ENCODE measurements around the gene RFX4. TPM values are rescaled to one million over a fixed set of nuclear protein-coding genes. Genes with fewer than 3 reads are reported as not detected.

The RFX4 gene
- total RNA-seq, 1 experiment from 2014 or later, result not detected

DNA sequence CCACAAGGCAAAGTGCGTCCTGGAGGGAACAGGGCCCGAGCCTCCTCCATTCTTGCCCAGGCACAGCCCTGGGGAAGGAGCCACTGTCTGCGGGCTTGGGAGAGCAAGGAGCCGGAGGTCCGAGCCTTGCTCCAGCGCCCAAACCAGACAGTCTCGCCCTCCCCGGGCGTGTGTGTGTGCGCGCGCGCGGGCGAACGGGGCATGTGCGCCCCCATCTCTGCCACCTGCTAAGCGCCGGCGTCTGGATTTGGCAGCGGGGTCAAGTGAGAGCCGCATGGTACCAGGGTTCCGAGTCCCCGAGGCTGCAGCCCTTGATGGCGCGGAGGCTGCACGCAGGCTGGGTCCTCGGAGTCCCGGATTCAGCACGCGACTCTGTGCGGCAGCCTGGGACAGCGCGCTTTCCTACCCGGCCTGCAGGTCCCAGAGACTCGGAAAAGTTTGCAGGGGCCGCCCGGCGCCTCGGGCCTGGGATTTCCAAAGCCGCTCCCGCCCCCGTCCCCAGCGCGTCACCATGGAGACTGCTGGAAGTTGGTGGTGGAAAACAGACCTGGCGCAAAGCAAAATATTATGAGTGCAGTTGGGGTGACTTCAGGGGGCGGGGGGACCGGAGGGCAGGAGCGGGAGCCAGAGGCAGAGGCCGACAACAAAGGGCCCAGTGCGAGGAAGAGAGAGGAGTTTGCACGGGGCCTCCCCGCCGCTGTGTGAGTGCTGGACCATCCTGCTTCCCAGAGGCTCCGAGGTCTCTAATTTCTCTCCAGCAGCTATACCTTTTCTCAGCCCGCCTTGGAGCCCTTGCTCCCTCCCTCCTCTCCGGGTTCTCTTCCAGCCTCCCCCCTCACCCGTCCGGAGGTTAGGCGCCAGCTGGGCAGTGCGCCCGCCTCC lies 4.2 kb downstream of the RFX4 start:
- Histone ChIP-seq H3K4me3 (replicated peaks in 1 of 2; ENCODE audit: low read depth in 1 of 2, low read length in 2 of 2) (no peak overlapping the region), H3K79me2 (ENCODE audit: insufficient read depth, low read length) (no peaks in the 10 kb centered on the region), H3K9me3 (ENCODE audit: control insufficient read depth in 1 of 2, insufficient read depth in 1 of 2, low read depth in 1 of 2, low read length in 2 of 2) (no peaks in the 10 kb centered on the region), H3K27me3 (ENCODE audit: insufficient read depth, low read length) (peaks cover 16% of the 10 kb centered on the region; the same call in 1 of the 2 replicates), H4K20me1 (ENCODE audit: insufficient read depth) (no peaks in the 10 kb centered on the region), H3K36me3 (ENCODE audit: control insufficient read depth in 1 of 2, insufficient read depth in 2 of 2, low read length in 2 of 2) (no peaks in the 10 kb centered on the region), H2AFZ (ENCODE audit: low read depth, low read length, poor library complexity, severe bottlenecking) (no peak overlapping the region), H3K27ac (ENCODE audit: low read depth, low read length) (no peak overlapping the region), H3K4me2 (ENCODE audit: low read length) (no peak overlapping the region), H3K9ac (ENCODE audit: low read length) (no peak overlapping the region), H3K4me1 (ENCODE audit: control insufficient read depth in 1 of 2, insufficient read depth in 2 of 2, low read length in 2 of 2) (no peaks in the 10 kb centered on the region), H3K9me2 (ENCODE audit: insufficient read depth) (no peaks in the 10 kb centered on the region)
- CTCF ChIA-PET, result no interaction called here
- no peak for DNase-seq (ENCODE audit: low read depth, low spot score)
- TF ChIP-seq EZH2 (IDR thresholded peaks at IDR 0.05), result no peak
- TF ChIP-seq, protein P1, sequence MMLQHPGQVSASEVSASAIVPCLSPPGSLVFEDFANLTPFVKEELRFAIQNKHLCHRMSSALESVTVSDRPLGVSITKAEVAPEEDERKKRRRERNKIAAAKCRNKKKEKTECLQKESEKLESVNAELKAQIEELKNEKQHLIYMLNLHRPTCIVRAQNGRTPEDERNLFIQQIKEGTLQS (IDR thresholded peaks at IDR 0.05), result no peak
- TF ChIP-seq YY1 (IDR thresholded peaks at IDR 0.05; ENCODE audit: extremely low read depth, insufficient replicate concordance, low read depth, low read length), result no peak
- no peak for TF ChIP-seq ZFX (IDR thresholded peaks at IDR 0.05)
- no peak for TF ChIP-seq EGR1 (IDR thresholded peaks at IDR 0.05; ENCODE audit: low read depth)
- no peak for TF ChIP-seq TCF7L2 (IDR thresholded peaks at IDR 0.05; ENCODE audit: borderline replicate concordance, extremely low read depth, insufficient read depth, insufficient read length)
- POLR2A ChIA-PET, result no interaction called here
- RAD21 ChIA-PET (ENCODE audit: low non-redundant PET in 1 of 2, low total read pairs in 2 of 2, uncharacterized antibody in 2 of 2, unreplicated experiment in 2 of 2), result no interaction called here
- intact Hi-C loops (cut with micrococcal nuclease), result no loop called here
- no peak for ATAC-seq
- no TSS peak for BruUV-seq (replicated peaks)

DNA sequence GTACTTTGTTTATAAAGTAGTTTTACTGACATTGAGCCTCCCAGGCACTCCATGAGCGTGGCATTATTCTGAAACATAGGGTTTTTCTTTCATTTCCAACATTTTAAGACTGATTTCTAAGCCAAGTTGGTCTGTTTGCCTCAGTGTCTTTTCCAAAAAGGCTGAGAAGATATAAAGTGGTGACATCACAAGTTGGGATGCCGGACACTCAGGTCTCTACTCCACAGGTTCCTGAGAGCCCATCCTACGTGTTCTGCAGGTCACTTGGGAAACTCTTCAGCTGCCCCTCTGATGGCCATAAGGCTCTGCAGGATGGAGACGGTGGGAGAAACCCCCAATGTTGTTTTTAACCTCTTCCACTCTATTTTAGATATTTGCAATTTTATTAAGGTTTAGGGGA lies 6.0 kb downstream of the RFX4 start:
- DNase-seq (ENCODE audit: low read depth, low spot score), result no peak
- H3K9me2 ChIP-seq (ENCODE audit: insufficient read depth), result no peaks in the 10 kb centered on the region
- H2AFZ ChIP-seq (ENCODE audit: low read depth, low read length, poor library complexity, severe bottlenecking), result no peak overlapping the region
- no peaks in the 10 kb centered on the region for H4K20me1 ChIP-seq (ENCODE audit: insufficient read depth)
- ChIA-PET POLR2A (no interaction called here), CTCF (no interaction called here), RAD21 (ENCODE audit: low non-redundant PET in 1 of 2, low total read pairs in 2 of 2, uncharacterized antibody in 2 of 2, unreplicated experiment in 2 of 2) (no interaction called here)
- intact Hi-C loops (cut with micrococcal nuclease), result no loop called here
- BruUV-seq (replicated peaks), result no TSS peak
- no peaks in the 10 kb centered on the region for H3K36me3 ChIP-seq (ENCODE audit: control insufficient read depth in 1 of 2, insufficient read depth in 2 of 2, low read length in 2 of 2)
- H3K79me2 ChIP-seq (ENCODE audit: insufficient read depth, low read length), result no peaks in the 10 kb centered on the region
- peaks cover 16% of the 10 kb centered on the region; the same call in 1 of the 2 replicates for H3K27me3 ChIP-seq (ENCODE audit: insufficient read depth, low read length)
- no peak overlapping the region for H3K4me3 ChIP-seq (replicated peaks in 1 of 2; ENCODE audit: low read depth in 1 of 2, low read length in 2 of 2)
- no peak overlapping the region for H3K4me2 ChIP-seq (ENCODE audit: low read length)
- no peak overlapping the region for H3K9ac ChIP-seq (ENCODE audit: low read length)
- no peak for ATAC-seq
- H3K27ac ChIP-seq (ENCODE audit: low read depth, low read length), result no peak overlapping the region
- no peaks in the 10 kb centered on the region for H3K9me3 ChIP-seq (ENCODE audit: control insufficient read depth in 1 of 2, insufficient read depth in 1 of 2, low read depth in 1 of 2, low read length in 2 of 2)
- no peaks in the 10 kb centered on the region for H3K4me1 ChIP-seq (ENCODE audit: control insufficient read depth in 1 of 2, insufficient read depth in 2 of 2, low read length in 2 of 2)
- TF ChIP-seq, protein P1 (IDR thresholded peaks at IDR 0.05), result no peak
- TF ChIP-seq, protein P2, sequence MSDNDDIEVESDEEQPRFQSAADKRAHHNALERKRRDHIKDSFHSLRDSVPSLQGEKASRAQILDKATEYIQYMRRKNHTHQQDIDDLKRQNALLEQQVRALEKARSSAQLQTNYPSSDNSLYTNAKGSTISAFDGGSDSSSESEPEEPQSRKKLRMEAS (IDR thresholded peaks at IDR 0.05), result no peak
- TF ChIP-seq POLR2AphosphoS5 (IDR thresholded peaks at IDR 0.05; ENCODE audit: low read depth, low read length) (no peak), EZH2phosphoT487 (IDR thresholded peaks at IDR 0.05; ENCODE audit: borderline replicate concordance) (no peak), ZFX (IDR thresholded peaks at IDR 0.05) (no peak), SRF (IDR thresholded peaks at IDR 0.05; ENCODE audit: low read depth) (no peak), YY1 (IDR thresholded peaks at IDR 0.05; ENCODE audit: extremely low read depth, insufficient replicate concordance, low read depth, low read length) (no peak)
- TF ChIP-seq, protein P3, sequence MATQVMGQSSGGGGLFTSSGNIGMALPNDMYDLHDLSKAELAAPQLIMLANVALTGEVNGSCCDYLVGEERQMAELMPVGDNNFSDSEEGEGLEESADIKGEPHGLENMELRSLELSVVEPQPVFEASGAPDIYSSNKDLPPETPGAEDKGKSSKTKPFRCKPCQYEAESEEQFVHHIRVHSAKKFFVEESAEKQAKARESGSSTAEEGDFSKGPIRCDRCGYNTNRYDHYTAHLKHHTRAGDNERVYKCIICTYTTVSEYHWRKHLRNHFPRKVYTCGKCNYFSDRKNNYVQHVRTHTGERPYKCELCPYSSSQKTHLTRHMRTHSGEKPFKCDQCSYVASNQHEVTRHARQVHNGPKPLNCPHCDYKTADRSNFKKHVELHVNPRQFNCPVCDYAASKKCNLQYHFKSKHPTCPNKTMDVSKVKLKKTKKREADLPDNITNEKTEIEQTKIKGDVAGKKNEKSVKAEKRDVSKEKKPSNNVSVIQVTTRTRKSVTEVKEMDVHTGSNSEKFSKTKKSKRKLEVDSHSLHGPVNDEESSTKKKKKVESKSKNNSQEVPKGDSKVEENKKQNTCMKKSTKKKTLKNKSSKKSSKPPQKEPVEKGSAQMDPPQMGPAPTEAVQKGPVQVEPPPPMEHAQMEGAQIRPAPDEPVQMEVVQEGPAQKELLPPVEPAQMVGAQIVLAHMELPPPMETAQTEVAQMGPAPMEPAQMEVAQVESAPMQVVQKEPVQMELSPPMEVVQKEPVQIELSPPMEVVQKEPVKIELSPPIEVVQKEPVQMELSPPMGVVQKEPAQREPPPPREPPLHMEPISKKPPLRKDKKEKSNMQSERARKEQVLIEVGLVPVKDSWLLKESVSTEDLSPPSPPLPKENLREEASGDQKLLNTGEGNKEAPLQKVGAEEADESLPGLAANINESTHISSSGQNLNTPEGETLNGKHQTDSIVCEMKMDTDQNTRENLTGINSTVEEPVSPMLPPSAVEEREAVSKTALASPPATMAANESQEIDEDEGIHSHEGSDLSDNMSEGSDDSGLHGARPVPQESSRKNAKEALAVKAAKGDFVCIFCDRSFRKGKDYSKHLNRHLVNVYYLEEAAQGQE (IDR thresholded peaks at IDR 0.05; ENCODE audit: low read depth), result no peak

Measured in HCT116 (cell line).